ENCODE measurements around the gene PSKH1.
"Not testable (repeated sequence)": the region's sequence is repeated elsewhere in the genome, so short reads cannot be mapped to it uniquely, and the experiment has no call there.

PSKH1 gene

GRCh38 chr16:67857547-67858233 lies 35.4 kb upstream of the PSKH1 start:
- H3K4me1 ChIP-seq (ENCODE audit: control insufficient read depth, insufficient read depth, low read length) = peaks cover 15% of the 10 kb centered on the region
- peak overlapping the region; percentile 51 for H3K27ac ChIP-seq (ENCODE audit: low read depth, low read length)
- H3K27me3 ChIP-seq (ENCODE audit: control insufficient read depth, insufficient read depth, low read length) = no peaks in the 10 kb centered on the region
- H3K9ac ChIP-seq (ENCODE audit: low read length) = no peak overlapping the region
- peaks cover 3% of the 10 kb centered on the region for H3K36me3 ChIP-seq (ENCODE audit: control insufficient read depth, insufficient read depth, low read length)
- no peak overlapping the region for H3K4me3 ChIP-seq (ENCODE audit: low read length)

- no peaks in the 10 kb centered on the region for H3K27me3 ChIP-seq (ENCODE audit: control insufficient read depth, insufficient read depth, low read length)
- no peak overlapping the region for H3K9ac ChIP-seq (ENCODE audit: low read length)
- no peak overlapping the region for H3K4me3 ChIP-seq (ENCODE audit: low read length)
- H3K4me1 ChIP-seq (ENCODE audit: control insufficient read depth, insufficient read depth, low read length) = peaks cover 22% of the 10 kb centered on the region
- peak overlapping the region; percentile 43 for H3K27ac ChIP-seq (ENCODE audit: low read depth, low read length)
- H3K36me3 ChIP-seq (ENCODE audit: control insufficient read depth, insufficient read depth, low read length) = peaks cover 3% of the 10 kb centered on the region
These were observed 34.6 kb upstream of the PSKH1 start for GRCh38 chr16:67858500-67858899.

- Histone ChIP-seq H3K4me1 (ENCODE audit: control insufficient read depth, insufficient read depth, low read length) (peaks cover 25% of the 10 kb centered on the region), H3K4me3 (ENCODE audit: low read length) (no peak overlapping the region), H3K27me3 (ENCODE audit: control insufficient read depth, insufficient read depth, low read length) (no peaks in the 10 kb centered on the region), H3K9ac (ENCODE audit: low read length) (no peak overlapping the region), H3K36me3 (ENCODE audit: control insufficient read depth, insufficient read depth, low read length) (peaks cover 7% of the 10 kb centered on the region), H3K27ac (ENCODE audit: low read depth, low read length) (no peak overlapping the region)
These were observed 32.3 kb upstream of the PSKH1 start for GRCh38 chr16:67860589-67861398.

GRCh38 chr16:67861877-67862276 lies 31.2 kb upstream of the PSKH1 start:
- peaks cover 7% of the 10 kb centered on the region for H3K36me3 ChIP-seq (ENCODE audit: control insufficient read depth, insufficient read depth, low read length)
- no peak overlapping the region for H3K9ac ChIP-seq (ENCODE audit: low read length)
- no peaks in the 10 kb centered on the region for H3K27me3 ChIP-seq (ENCODE audit: control insufficient read depth, insufficient read depth, low read length)
- no peak overlapping the region for H3K27ac ChIP-seq (ENCODE audit: low read depth, low read length)
- H3K4me3 ChIP-seq (ENCODE audit: low read length) = no peak overlapping the region
- peaks cover 25% of the 10 kb centered on the region for H3K4me1 ChIP-seq (ENCODE audit: control insufficient read depth, insufficient read depth, low read length)

GRCh38 chr16:67862623-67863583 lies 30.2 kb upstream of the PSKH1 start:
- Histone ChIP-seq H3K4me1 (ENCODE audit: control insufficient read depth, insufficient read depth, low read length) (peaks cover 16% of the 10 kb centered on the region), H3K4me3 (ENCODE audit: low read length) (no peak overlapping the region), H3K27ac (ENCODE audit: low read depth, low read length) (peak overlapping the region; percentile 78), H3K9ac (ENCODE audit: low read length) (no peak overlapping the region), H3K27me3 (ENCODE audit: control insufficient read depth, insufficient read depth, low read length) (no peaks in the 10 kb centered on the region), H3K36me3 (ENCODE audit: control insufficient read depth, insufficient read depth, low read length) (peaks cover 7% of the 10 kb centered on the region)

- H3K4me3 ChIP-seq (ENCODE audit: low read length); H3K27me3 ChIP-seq (ENCODE audit: control insufficient read depth, insufficient read depth, low read length); H3K9ac ChIP-seq (ENCODE audit: low read length): not testable (repeated sequence)
- Histone ChIP-seq H3K36me3 (ENCODE audit: control insufficient read depth, insufficient read depth, low read length) (peaks cover 12% of the 10 kb centered on the region), H3K27ac (ENCODE audit: low read depth, low read length) (peak overlapping the region; percentile 78), H3K4me1 (ENCODE audit: control insufficient read depth, insufficient read depth, low read length) (peaks cover 11% of the 10 kb centered on the region)
These were observed 29.0 kb upstream of the PSKH1 start for GRCh38 chr16:67864044-67864443.

- peaks cover 12% of the 10 kb centered on the region for H3K36me3 ChIP-seq (ENCODE audit: control insufficient read depth, insufficient read depth, low read length)
- no peak overlapping the region for H3K27ac ChIP-seq (ENCODE audit: low read depth, low read length)
These were observed 28.5 kb upstream of the PSKH1 start for GRCh38 chr16:67864594-67864993.

GRCh38 chr16:67865318-67865717 lies 27.7 kb upstream of the PSKH1 start:
- peaks cover 11% of the 10 kb centered on the region for H3K4me1 ChIP-seq (ENCODE audit: control insufficient read depth, insufficient read depth, low read length)
- H3K27ac ChIP-seq (ENCODE audit: low read depth, low read length) = no peak overlapping the region

More at GRCh38 chr16:67864594-67864993, 28.5 kb upstream of the PSKH1 start:
- peaks cover 11% of the 10 kb centered on the region for H3K4me1 ChIP-seq (ENCODE audit: control insufficient read depth, insufficient read depth, low read length)
- H3K27me3 ChIP-seq (ENCODE audit: control insufficient read depth, insufficient read depth, low read length) = no peaks in the 10 kb centered on the region
- no peak overlapping the region for H3K9ac ChIP-seq (ENCODE audit: low read length)
- no peak overlapping the region for H3K4me3 ChIP-seq (ENCODE audit: low read length)

GRCh38 chr16:67868290-67868689 lies 24.8 kb upstream of the PSKH1 start:
- Histone ChIP-seq H3K4me1 (ENCODE audit: control insufficient read depth, insufficient read depth, low read length) (peaks cover 8% of the 10 kb centered on the region), H3K4me3 (ENCODE audit: low read length) (no peak overlapping the region), H3K27ac (ENCODE audit: low read depth, low read length) (no peak overlapping the region), H3K9ac (ENCODE audit: low read length) (no peak overlapping the region), H3K36me3 (ENCODE audit: control insufficient read depth, insufficient read depth, low read length) (peaks cover 8% of the 10 kb centered on the region), H3K27me3 (ENCODE audit: control insufficient read depth, insufficient read depth, low read length) (no peaks in the 10 kb centered on the region)

More at GRCh38 chr16:67865318-67865717, 27.7 kb upstream of the PSKH1 start:
- no peak overlapping the region for H3K4me3 ChIP-seq (ENCODE audit: low read length)
- H3K27me3 ChIP-seq (ENCODE audit: control insufficient read depth, insufficient read depth, low read length) = no peaks in the 10 kb centered on the region
- no peak overlapping the region for H3K9ac ChIP-seq (ENCODE audit: low read length)
- H3K36me3 ChIP-seq (ENCODE audit: control insufficient read depth, insufficient read depth, low read length) = peaks cover 12% of the 10 kb centered on the region

GRCh38 chr16:67869653-67870052 lies 23.4 kb upstream of the PSKH1 start:
- H3K36me3 ChIP-seq (ENCODE audit: control insufficient read depth, insufficient read depth, low read length) = peaks cover 8% of the 10 kb centered on the region
- peaks cover 11% of the 10 kb centered on the region for H3K4me1 ChIP-seq (ENCODE audit: control insufficient read depth, insufficient read depth, low read length)
- H3K9ac ChIP-seq (ENCODE audit: low read length) = no peak overlapping the region
- no peak overlapping the region for H3K27ac ChIP-seq (ENCODE audit: low read depth, low read length)
- H3K27me3 ChIP-seq (ENCODE audit: control insufficient read depth, insufficient read depth, low read length) = no peaks in the 10 kb centered on the region
- no peak overlapping the region for H3K4me3 ChIP-seq (ENCODE audit: low read length)

- Histone ChIP-seq H3K4me1 (ENCODE audit: control insufficient read depth, insufficient read depth, low read length) (peaks cover 11% of the 10 kb centered on the region), H3K9ac (ENCODE audit: low read length) (no peak overlapping the region), H3K27ac (ENCODE audit: low read depth, low read length) (no peak overlapping the region), H3K36me3 (ENCODE audit: control insufficient read depth, insufficient read depth, low read length) (peaks cover 8% of the 10 kb centered on the region), H3K4me3 (ENCODE audit: low read length) (no peak overlapping the region), H3K27me3 (ENCODE audit: control insufficient read depth, insufficient read depth, low read length) (no peaks in the 10 kb centered on the region)
These were observed 21.8 kb upstream of the PSKH1 start for GRCh38 chr16:67871256-67871655.

GRCh38 chr16:67872131-67872630 lies 20.9 kb upstream of the PSKH1 start:
- no peaks in the 10 kb centered on the region for H3K27me3 ChIP-seq (ENCODE audit: control insufficient read depth, insufficient read depth, low read length)
- peaks cover 17% of the 10 kb centered on the region for H3K36me3 ChIP-seq (ENCODE audit: control insufficient read depth, insufficient read depth, low read length)
- peak overlapping the region; percentile 40 for H3K9ac ChIP-seq (ENCODE audit: low read length)
- peak overlapping the region; percentile 92 for H3K4me3 ChIP-seq (ENCODE audit: low read length)
- H3K27ac ChIP-seq (ENCODE audit: low read depth, low read length) = peak overlapping the region; percentile 74
- H3K4me1 ChIP-seq (ENCODE audit: control insufficient read depth, insufficient read depth, low read length) = peaks cover 11% of the 10 kb centered on the region
